Osteocyte (in vitro differentiated cells): Measurements from ENCODE around the gene ZBTB22. TPM values are rescaled to one million over a fixed set of nuclear protein-coding genes. Genes with fewer than 3 reads are reported as not detected.
"Not testable (repeated sequence)": the region's sequence is repeated elsewhere in the genome, so short reads cannot be mapped to it uniquely, and the experiment has no call there.

Source experiments
- DNase-seq: peaks from one replicate; pipeline ENCODE4 v3.0.0; 2021; ENCODE audit warnings: mixed read lengths; ENCODE audit not compliant: unreplicated experiment; ENCODE audit errors: extremely low spot score
- H3K27ac Mint-ChIP-seq: one replicate; pipeline ENCODE4 v1.8.0; 2021; ENCODE audit warnings: mild to moderate bottlenecking, mixed read lengths; ENCODE audit not compliant: unreplicated experiment
- H3K27me3 Mint-ChIP-seq: one replicate; pipeline ENCODE4 v1.8.0; 2021; ENCODE audit warnings: mixed read lengths; ENCODE audit not compliant: unreplicated experiment
- H3K36me3 Mint-ChIP-seq: one replicate; pipeline ENCODE4 v1.8.0; 2021; ENCODE audit warnings: mixed read lengths; ENCODE audit not compliant: unreplicated experiment
- H3K4me1 Mint-ChIP-seq: one replicate; pipeline ENCODE4 v1.8.0; 2021; ENCODE audit warnings: mixed read lengths; ENCODE audit not compliant: unreplicated experiment
- H3K4me3 Mint-ChIP-seq: one replicate; pipeline ENCODE4 v1.8.0; 2021; ENCODE audit warnings: mild to moderate bottlenecking, moderate library complexity, mixed read lengths; ENCODE audit not compliant: unreplicated experiment
- H3K9me3 Mint-ChIP-seq: one replicate; pipeline ENCODE4 v1.8.0; 2021; ENCODE audit warnings: mixed read lengths; ENCODE audit not compliant: unreplicated experiment
- CTCF ChIP-seq: fragments of 200-600 bp; sonication (generic); IDR thresholded peaks from 2 replicates; pipeline ENCODE4 v1.5.0; 2021; ENCODE audit warnings: antibody characterized with exemption, mild to moderate bottlenecking, moderate library complexity
- total RNA-seq: library from RNA; stranded (reverse); gene quantifications from 2 replicates; pipeline ENCODE4 v1.2.1, GENCODE V29; 2021

Gene ZBTB22
- total RNA-seq, 1 donor from 2014 or later, result 29.3 TPM

- peaks cover 54% of the 10 kb centered on the region for H3K27me3 Mint-ChIP-seq
- H3K36me3 Mint-ChIP-seq, result no peaks in the 10 kb centered on the region
- H3K27ac Mint-ChIP-seq, result no peak overlapping the region
- no peaks in the 10 kb centered on the region for H3K4me1 Mint-ChIP-seq
- H3K9me3 Mint-ChIP-seq, result no peaks in the 10 kb centered on the region
- H3K4me3 Mint-ChIP-seq, result no peak overlapping the region
- DNase-seq, result no peak
- no peak for TF ChIP-seq CTCF
These were observed 38.8 kb upstream of the ZBTB22 start for GRCh38 chr6:33356295-33356694.

- H3K9me3 Mint-ChIP-seq, H3K27ac Mint-ChIP-seq, H3K36me3 Mint-ChIP-seq, DNase-seq, H3K4me3 Mint-ChIP-seq, H3K4me1 Mint-ChIP-seq: not testable (repeated sequence)
- peaks cover 52% of the 10 kb centered on the region for H3K27me3 Mint-ChIP-seq
These were observed 38.3 kb upstream of the ZBTB22 start for GRCh38 chr6:33355860-33356259.

GRCh38 chr6:33347816-33348215, 30.3 kb upstream of the ZBTB22 start:
- H3K4me1 Mint-ChIP-seq, result peaks cover 6% of the 10 kb centered on the region
- no peak for TF ChIP-seq CTCF
- H3K36me3 Mint-ChIP-seq, result no peaks in the 10 kb centered on the region
- no peak overlapping the region for H3K4me3 Mint-ChIP-seq
- H3K27me3 Mint-ChIP-seq, result peaks cover 32% of the 10 kb centered on the region
- no peak overlapping the region for H3K27ac Mint-ChIP-seq
- H3K9me3 Mint-ChIP-seq, result no peaks in the 10 kb centered on the region
- DNase-seq, result no peak

- H3K9me3 Mint-ChIP-seq, H3K27ac Mint-ChIP-seq, H3K36me3 Mint-ChIP-seq, DNase-seq, H3K4me3 Mint-ChIP-seq, H3K4me1 Mint-ChIP-seq: not testable (repeated sequence)
- H3K27me3 Mint-ChIP-seq, result peaks cover 24% of the 10 kb centered on the region
These were observed 29.4 kb upstream of the ZBTB22 start for GRCh38 chr6:33346972-33347371.

- Mint-ChIP-seq H3K4me1 (peaks cover 6% of the 10 kb centered on the region), H3K27ac (no peak overlapping the region), H3K9me3 (no peaks in the 10 kb centered on the region), H3K36me3 (no peaks in the 10 kb centered on the region), H3K27me3 (peaks cover 22% of the 10 kb centered on the region), H3K4me3 (peak overlapping the region; percentile 34)
- no peak for DNase-seq
- TF ChIP-seq CTCF, result peak; percentile 62
These were observed 27.5 kb upstream of the ZBTB22 start for GRCh38 chr6:33344701-33345697.

- peaks cover 6% of the 10 kb centered on the region for H3K4me1 Mint-ChIP-seq
- H3K27me3 Mint-ChIP-seq, result peaks cover 20% of the 10 kb centered on the region
- no peaks in the 10 kb centered on the region for H3K9me3 Mint-ChIP-seq
- TF ChIP-seq CTCF, result no peak
- H3K36me3 Mint-ChIP-seq, result no peaks in the 10 kb centered on the region
- no peak for DNase-seq
- no peak overlapping the region for H3K27ac Mint-ChIP-seq
- H3K4me3 Mint-ChIP-seq, result no peak overlapping the region
These were observed 26.5 kb upstream of the ZBTB22 start for GRCh38 chr6:33343953-33344611.

GRCh38 chr6:33343606-33343952, 26.0 kb upstream of the ZBTB22 start:
- peaks cover 20% of the 10 kb centered on the region for H3K27me3 Mint-ChIP-seq
- H3K9me3 Mint-ChIP-seq, H3K36me3 Mint-ChIP-seq, H3K4me3 Mint-ChIP-seq, H3K4me1 Mint-ChIP-seq, DNase-seq, H3K27ac Mint-ChIP-seq: not testable (repeated sequence)
